Measurements from ENCODE around the gene PAOX. TPM values are rescaled to one million over a fixed set of nuclear protein-coding genes. Genes with fewer than 3 reads are reported as not detected.
"Not testable (repeated sequence)": the region's sequence is repeated elsewhere in the genome, so short reads cannot be mapped to it uniquely, and the experiment has no call there.

Gene PAOX
- total and polyA plus RNA-seq, 4 donors = 6.4 to 13.4 (median 9.8) TPM

DNA sequence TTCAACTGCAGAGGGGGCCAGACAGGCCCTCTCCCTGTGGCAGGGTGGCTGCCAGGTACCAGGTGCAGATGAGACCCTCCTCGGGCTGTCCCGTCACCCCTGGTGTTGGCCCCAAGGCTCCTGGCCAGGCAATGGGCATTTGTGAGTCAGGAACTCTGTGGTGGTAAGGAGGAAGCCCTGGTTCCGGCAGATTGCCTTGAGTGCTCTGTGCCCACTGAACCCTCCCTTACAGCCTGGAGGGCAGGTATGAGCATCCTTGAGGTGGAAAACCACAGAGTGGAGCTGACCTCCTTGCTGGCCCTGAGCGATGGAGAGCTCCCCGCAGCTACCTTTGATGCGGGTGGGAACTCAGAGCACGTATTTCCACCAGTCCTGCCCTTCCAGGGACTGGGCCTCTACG lies 2.0 kb downstream of the PAOX start:
- DNase-seq (ENCODE audit: low read depth in 4 of 6, low spot score in 6 of 6) = no peak
- H3K36me3 ChIP-seq (ENCODE audit: control insufficient read depth, insufficient read depth, low read length) = peaks cover 32% of the 10 kb centered on the region

DNA sequence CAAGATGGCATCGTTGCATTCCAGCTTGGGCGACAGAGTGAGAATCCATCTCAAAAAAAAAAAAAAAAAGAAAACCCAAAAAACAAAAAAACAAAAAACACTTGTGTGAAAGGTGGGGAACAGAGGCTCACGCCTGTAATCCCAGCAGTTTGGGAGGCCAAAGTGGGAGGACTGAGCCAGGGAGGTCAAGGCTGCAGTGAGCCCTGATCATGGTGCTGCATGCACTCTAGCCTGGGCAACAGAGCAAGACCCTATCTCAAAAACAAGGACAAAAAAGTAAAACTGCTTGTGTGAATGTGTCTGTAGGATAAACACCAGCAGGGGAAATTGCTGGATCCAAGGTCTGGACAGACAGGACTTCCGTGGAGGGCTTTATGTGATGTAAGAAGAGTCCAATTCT lies 4.5 kb downstream of the PAOX start:
- Histone ChIP-seq H3K27ac (ENCODE audit: low read depth, low read length) (no peak overlapping the region), H3K4me1 (ENCODE audit: control insufficient read depth, insufficient read depth, low read length) (peaks cover 23% of the 10 kb centered on the region), H3K36me3 (ENCODE audit: control insufficient read depth, insufficient read depth, low read length) (peaks cover 42% of the 10 kb centered on the region), H3K9me3 (ENCODE audit: control insufficient read depth, insufficient read depth, low read length) (no peaks in the 10 kb centered on the region), H3K4me3 (ENCODE audit: low read depth, low read length) (no peak overlapping the region), H3K27me3 (ENCODE audit: control insufficient read depth, insufficient read depth, low read length) (no peaks in the 10 kb centered on the region)
- no CpG with 5 or more reads among the region's 4 CpGs for WGBS (ENCODE audit: insufficient coverage)
- no peak for DNase-seq (ENCODE audit: low read depth in 4 of 6, low spot score in 6 of 6)

More for the DNA sequence above, 2.0 kb downstream of the PAOX start:
- no peaks in the 10 kb centered on the region for H3K27me3 ChIP-seq (ENCODE audit: control insufficient read depth, insufficient read depth, low read length)
- H3K9me3 ChIP-seq (ENCODE audit: control insufficient read depth, insufficient read depth, low read length) = no peaks in the 10 kb centered on the region
- 95% methylated on average over 6 of the region's 8 CpGs for WGBS (ENCODE audit: insufficient coverage)
- H3K4me1 ChIP-seq (ENCODE audit: control insufficient read depth, insufficient read depth, low read length) = peaks cover 45% of the 10 kb centered on the region
- no peak overlapping the region for H3K27ac ChIP-seq (ENCODE audit: low read depth, low read length)
- no peak overlapping the region for H3K4me3 ChIP-seq (ENCODE audit: low read depth, low read length)

DNA sequence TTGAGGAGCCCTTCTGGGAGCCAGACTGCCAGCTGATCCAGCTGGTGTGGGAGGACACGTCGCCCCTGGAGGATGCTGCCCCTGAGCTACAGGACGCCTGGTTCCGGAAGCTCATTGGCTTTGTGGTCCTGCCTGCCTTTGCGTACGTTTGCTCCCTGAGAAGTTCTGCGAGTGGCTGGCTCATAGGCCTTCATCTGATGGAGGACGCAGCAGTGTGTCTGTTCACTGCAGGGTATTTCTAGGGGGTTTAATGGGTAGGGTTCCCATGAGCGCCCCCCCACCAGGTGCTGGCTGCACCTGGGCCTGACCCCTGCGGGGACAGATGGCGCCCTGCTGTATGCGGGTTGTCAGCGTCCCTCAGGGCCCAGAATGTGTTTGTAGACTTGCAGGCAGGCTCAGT lies 5.0 kb downstream of the PAOX start:
- no peaks in the 10 kb centered on the region for H3K27me3 ChIP-seq (ENCODE audit: control insufficient read depth, insufficient read depth, low read length)
- no peaks in the 10 kb centered on the region for H3K9me3 ChIP-seq (ENCODE audit: control insufficient read depth, insufficient read depth, low read length)
- H3K4me1 ChIP-seq (ENCODE audit: control insufficient read depth, insufficient read depth, low read length) = peaks cover 21% of the 10 kb centered on the region
- no peak overlapping the region for H3K27ac ChIP-seq (ENCODE audit: low read depth, low read length)
- H3K36me3 ChIP-seq (ENCODE audit: control insufficient read depth, insufficient read depth, low read length) = peaks cover 46% of the 10 kb centered on the region
- DNase-seq (ENCODE audit: low read depth in 4 of 6, low spot score in 6 of 6) = no peak
- WGBS (ENCODE audit: insufficient coverage) = 89% methylated on average over 13 of the region's 13 CpGs
- no peak overlapping the region for H3K4me3 ChIP-seq (ENCODE audit: low read depth, low read length)

DNA sequence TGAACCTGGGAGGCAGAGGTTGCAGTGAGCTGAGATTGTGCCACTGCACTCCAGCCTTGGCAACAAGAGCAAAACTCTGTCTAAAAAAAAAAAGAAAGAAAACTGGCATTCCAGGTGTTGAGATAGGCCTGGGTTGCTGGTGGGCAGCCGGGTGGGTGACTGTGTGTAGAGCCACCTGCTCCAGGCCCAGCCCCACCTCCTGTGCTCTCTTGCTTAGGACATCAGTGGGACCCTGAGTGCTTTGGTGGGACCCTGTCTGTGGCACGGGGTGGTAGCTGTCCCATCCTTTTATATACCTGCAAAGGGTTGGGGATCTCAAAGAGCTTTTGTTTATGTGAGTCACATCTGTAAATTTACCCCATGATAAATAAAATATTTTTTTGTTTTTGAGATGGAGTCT lies 6.2 kb downstream of the PAOX start:
- no peak for DNase-seq (ENCODE audit: low read depth in 4 of 6, low spot score in 6 of 6)
- 100% methylated on average over 1 of the region's 2 CpGs for WGBS (ENCODE audit: insufficient coverage)

DNA sequence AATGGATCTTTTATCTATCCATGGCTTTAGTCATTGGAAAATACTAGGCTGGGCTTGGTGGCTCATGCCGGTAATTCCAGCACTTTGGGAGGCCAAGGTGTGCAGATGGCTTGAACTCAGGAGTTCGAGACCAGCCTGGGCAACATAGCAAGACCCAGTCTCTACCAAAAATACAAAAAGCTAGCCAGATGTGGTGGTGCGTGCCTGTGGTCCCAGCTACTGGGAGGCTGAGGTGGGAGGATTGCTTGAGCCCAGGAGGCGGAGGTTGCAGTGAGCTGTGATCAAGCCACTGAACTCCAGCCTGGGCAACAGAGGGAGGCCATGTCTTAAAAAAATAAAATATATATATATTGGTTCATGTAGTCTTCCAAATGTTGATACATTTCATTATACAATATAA lies 7.9 kb downstream of the PAOX start:
- H3K36me3 ChIP-seq (ENCODE audit: control insufficient read depth, insufficient read depth, low read length) = peaks cover 54% of the 10 kb centered on the region
- H3K27ac ChIP-seq (ENCODE audit: low read depth, low read length); DNase-seq (ENCODE audit: low read depth in 4 of 6, low spot score in 6 of 6); H3K27me3 ChIP-seq (ENCODE audit: control insufficient read depth, insufficient read depth, low read length); H3K4me1 ChIP-seq (ENCODE audit: control insufficient read depth, insufficient read depth, low read length); H3K4me3 ChIP-seq (ENCODE audit: low read depth, low read length); H3K9me3 ChIP-seq (ENCODE audit: control insufficient read depth, insufficient read depth, low read length): not testable (repeated sequence)
- WGBS (ENCODE audit: insufficient coverage) = 100% methylated on average over 2 of the region's 4 CpGs

More for the DNA sequence above, 6.2 kb downstream of the PAOX start:
- Histone ChIP-seq H3K36me3 (ENCODE audit: control insufficient read depth, insufficient read depth, low read length) (peaks cover 50% of the 10 kb centered on the region), H3K4me3 (ENCODE audit: low read depth, low read length) (no peak overlapping the region), H3K9me3 (ENCODE audit: control insufficient read depth, insufficient read depth, low read length) (no peaks in the 10 kb centered on the region), H3K27ac (ENCODE audit: low read depth, low read length) (no peak overlapping the region), H3K4me1 (ENCODE audit: control insufficient read depth, insufficient read depth, low read length) (peaks cover 13% of the 10 kb centered on the region), H3K27me3 (ENCODE audit: control insufficient read depth, insufficient read depth, low read length) (no peaks in the 10 kb centered on the region)

DNA sequence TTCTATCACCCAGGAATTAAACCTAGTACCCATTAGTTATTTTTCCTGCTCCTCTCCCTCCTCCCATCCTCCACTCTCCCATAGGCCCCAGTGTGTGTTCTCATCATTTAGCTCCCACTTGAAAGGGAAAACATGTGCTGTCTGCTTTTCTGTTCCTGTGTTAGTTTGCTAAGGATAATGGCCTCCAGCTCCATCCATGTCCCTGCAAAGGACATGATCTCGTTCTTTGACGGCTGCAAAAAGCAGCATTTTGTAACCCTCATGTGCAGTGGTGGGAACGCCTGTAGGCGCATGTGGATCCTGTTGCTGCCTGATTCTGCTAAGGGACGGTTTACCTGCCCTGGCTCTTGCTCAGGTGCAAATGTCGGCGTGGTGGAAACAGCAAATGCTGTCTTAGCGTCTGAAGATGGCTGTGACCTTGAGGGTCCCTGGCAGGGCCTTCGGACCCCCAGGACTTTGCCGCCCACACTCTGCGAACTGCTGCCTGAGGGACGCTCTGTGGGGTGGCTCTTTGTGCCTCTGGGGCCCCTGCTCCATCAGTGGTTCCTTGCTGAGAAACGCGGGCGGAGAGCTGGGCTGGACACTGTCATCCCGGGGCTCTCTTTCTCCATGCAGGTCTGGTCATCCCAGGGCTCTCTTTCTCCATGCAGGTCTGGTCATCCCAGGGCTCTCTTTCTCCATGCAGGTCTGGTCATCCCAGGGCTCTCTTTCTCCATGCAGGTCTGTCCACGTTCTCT lies 9.3 kb downstream of the PAOX start:
- DNase-seq (ENCODE audit: low read depth in 4 of 6, low spot score in 6 of 6) = no peak
- Histone ChIP-seq H3K9me3 (ENCODE audit: control insufficient read depth, insufficient read depth, low read length) (no peaks in the 10 kb centered on the region), H3K4me1 (ENCODE audit: control insufficient read depth, insufficient read depth, low read length) (peaks cover 1% of the 10 kb centered on the region), H3K4me3 (ENCODE audit: low read depth, low read length) (no peak overlapping the region), H3K36me3 (ENCODE audit: control insufficient read depth, insufficient read depth, low read length) (peaks cover 52% of the 10 kb centered on the region), H3K27ac (ENCODE audit: low read depth, low read length) (no peak overlapping the region), H3K27me3 (ENCODE audit: control insufficient read depth, insufficient read depth, low read length) (no peaks in the 10 kb centered on the region)
- 87% methylated on average over 17 of the region's 17 CpGs for WGBS (ENCODE audit: insufficient coverage)

DNA sequence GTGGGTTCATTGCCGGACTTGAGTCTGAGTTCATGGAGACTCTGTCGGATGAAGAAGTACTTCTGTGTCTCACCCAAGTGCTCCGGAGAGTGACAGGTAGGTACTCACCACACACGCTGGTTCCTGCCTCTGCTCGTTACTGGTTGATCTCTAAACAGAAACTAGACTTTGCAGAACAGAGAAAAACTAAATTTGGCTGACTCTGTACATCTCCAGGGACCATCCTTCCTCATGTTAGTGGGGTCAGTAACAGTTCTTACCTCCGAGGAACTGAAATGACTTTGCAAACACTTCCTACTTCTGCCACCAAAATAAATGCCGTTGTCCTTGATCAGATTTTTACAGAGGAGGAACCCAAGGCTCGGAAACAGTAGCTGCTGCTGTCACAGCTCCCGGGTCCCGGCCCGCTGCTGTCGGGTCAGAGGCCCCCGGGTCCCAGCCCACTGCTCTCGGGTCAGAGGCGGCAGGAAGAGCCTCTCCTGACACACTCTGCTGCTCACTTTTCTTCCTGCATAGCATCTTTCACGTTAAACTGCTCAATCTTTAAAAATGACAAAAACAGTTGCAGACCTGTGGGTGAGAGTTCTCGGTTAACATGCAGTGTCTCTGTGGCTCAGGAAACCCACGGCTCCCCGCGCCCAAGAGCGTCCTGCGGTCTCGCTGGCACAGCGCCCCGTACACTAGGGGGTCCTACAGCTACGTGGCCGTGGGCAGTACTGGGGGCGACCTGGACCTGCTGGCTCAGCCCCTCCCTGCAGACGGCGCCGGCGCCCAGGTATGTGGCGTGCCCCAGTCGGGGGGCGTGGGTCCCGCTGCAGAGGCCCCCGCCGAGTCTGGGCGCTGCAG lies 10.1 kb downstream of the PAOX start:
- no peak for DNase-seq (ENCODE audit: low read depth in 4 of 6, low spot score in 6 of 6)
- no peaks in the 10 kb centered on the region for H3K27me3 ChIP-seq (ENCODE audit: control insufficient read depth, insufficient read depth, low read length)
- H3K4me1 ChIP-seq (ENCODE audit: control insufficient read depth, insufficient read depth, low read length) = peaks cover 4% of the 10 kb centered on the region
- no peak overlapping the region for H3K4me3 ChIP-seq (ENCODE audit: low read depth, low read length)
- no peak overlapping the region for H3K27ac ChIP-seq (ENCODE audit: low read depth, low read length)
- peaks cover 47% of the 10 kb centered on the region for H3K36me3 ChIP-seq (ENCODE audit: control insufficient read depth, insufficient read depth, low read length)
- WGBS (ENCODE audit: insufficient coverage) = 88% methylated on average over 27 of the region's 39 CpGs
- H3K9me3 ChIP-seq (ENCODE audit: control insufficient read depth, insufficient read depth, low read length) = no peaks in the 10 kb centered on the region

DNA sequence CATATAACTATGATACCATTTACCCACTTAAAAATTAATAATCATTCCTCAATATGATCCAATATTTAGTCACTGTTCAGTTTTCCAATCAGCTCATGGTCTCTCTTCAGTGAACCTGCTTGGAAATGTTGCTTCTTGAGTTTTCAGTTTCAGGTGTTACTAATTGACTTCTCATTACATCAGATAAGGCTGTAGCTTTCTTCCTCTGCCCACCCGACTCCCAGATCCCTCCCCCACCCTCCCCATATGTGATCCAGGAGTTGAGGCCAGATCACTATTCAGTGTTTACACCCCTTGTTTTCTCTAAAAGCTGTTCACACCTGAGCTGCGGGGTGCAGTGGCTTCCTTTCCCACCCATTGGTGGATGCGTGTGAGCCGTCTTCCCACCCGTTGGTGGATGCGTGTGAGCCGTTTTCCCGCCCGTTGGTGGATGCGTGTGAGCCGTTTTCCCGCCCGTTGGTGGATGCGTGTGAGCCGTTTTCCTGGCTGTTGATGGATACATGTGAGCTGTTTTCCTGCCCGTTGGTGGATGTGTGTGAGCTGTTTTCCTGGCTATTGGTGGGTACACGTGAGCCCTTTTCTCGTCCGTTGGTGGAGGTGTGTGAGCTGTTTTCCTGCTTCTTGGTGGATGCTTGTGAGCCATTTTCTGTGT lies 11.7 kb downstream of the PAOX start:
- no peaks in the 10 kb centered on the region for H3K9me3 ChIP-seq (ENCODE audit: control insufficient read depth, insufficient read depth, low read length)
- 93% methylated on average over 15 of the region's 19 CpGs for WGBS (ENCODE audit: insufficient coverage)
- H3K27ac ChIP-seq (ENCODE audit: low read depth, low read length) = no peak overlapping the region
- DNase-seq (ENCODE audit: low read depth in 4 of 6, low spot score in 6 of 6) = no peak
- H3K36me3 ChIP-seq (ENCODE audit: control insufficient read depth, insufficient read depth, low read length) = peaks cover 42% of the 10 kb centered on the region
- H3K4me1 ChIP-seq (ENCODE audit: control insufficient read depth, insufficient read depth, low read length) = peaks cover 16% of the 10 kb centered on the region
- no peak overlapping the region for H3K4me3 ChIP-seq (ENCODE audit: low read depth, low read length)
- H3K27me3 ChIP-seq (ENCODE audit: control insufficient read depth, insufficient read depth, low read length) = no peaks in the 10 kb centered on the region

DNA sequence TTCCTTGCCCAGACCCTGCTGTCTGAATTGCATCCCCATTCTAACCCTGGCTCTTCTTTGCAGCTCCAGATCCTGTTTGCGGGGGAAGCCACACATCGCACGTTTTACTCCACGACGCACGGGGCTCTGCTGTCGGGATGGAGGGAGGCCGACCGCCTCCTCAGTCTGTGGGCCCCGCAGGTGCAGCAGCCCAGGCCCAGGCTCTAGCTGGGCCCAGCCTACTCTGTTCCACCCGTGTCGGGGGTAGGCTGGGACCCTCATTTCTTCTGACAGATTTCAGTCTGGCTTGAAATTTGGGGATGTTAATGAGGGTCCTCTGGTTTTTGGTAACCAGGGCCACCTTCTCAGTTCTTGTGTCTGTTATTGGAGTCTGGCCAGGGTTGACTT lies 12.2 kb downstream of the PAOX start:
- H3K4me3 ChIP-seq (ENCODE audit: low read depth, low read length) = no peak overlapping the region
- H3K9me3 ChIP-seq (ENCODE audit: control insufficient read depth, insufficient read depth, low read length) = no peaks in the 10 kb centered on the region
- peaks cover 45% of the 10 kb centered on the region for H3K36me3 ChIP-seq (ENCODE audit: control insufficient read depth, insufficient read depth, low read length)
- WGBS (ENCODE audit: insufficient coverage) = 93% methylated on average over 12 of the region's 12 CpGs
- H3K27ac ChIP-seq (ENCODE audit: low read depth, low read length) = no peak overlapping the region
- H3K4me1 ChIP-seq (ENCODE audit: control insufficient read depth, insufficient read depth, low read length) = peaks cover 16% of the 10 kb centered on the region
- DNase-seq (ENCODE audit: low read depth in 4 of 6, low spot score in 6 of 6) = no peak
- no peaks in the 10 kb centered on the region for H3K27me3 ChIP-seq (ENCODE audit: control insufficient read depth, insufficient read depth, low read length)

Data from spinal cord (tissue), 10 donors.